Measurements from ENCODE around the gene RAF1. TPM values are rescaled to one million over a fixed set of nuclear protein-coding genes. Genes with fewer than 3 reads are reported as not detected.
"Not testable (repeated sequence)": the region's sequence is repeated elsewhere in the genome, so short reads cannot be mapped to it uniquely, and the experiment has no call there.

Gene RAF1
- total and polyA plus RNA-seq, 2 of the 8 experiments (the other 6 are each of a cell fraction or from before 2014, with no cell fraction given), result 103 to 118 TPM

DNA sequence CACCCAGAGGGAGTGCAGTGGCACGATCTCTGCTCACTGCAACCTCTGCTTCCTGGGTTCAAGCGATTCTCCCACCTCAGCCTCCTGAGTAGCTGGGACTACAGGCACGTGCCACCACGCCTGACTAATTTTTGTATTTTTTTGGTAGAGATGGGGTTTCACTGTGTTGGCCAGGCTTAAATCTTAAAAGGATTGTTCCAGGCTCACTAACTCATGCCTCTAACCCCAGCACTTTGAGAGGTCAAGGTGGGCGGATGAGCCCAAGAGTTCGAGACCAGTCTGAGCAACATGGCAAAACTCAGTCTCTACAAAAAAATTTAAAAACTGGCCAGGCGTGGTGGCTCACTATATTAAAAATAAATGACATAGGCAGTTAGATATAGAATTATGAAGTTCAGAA is 33.1 kb downstream of the RAF1 start:
- H3K18ac ChIP-seq (ENCODE audit: extremely low read depth, low read length); H2BK12ac ChIP-seq (ENCODE audit: low read depth, low read length); H2BK5ac ChIP-seq (ENCODE audit: low read depth, low read length); H2BK15ac ChIP-seq (ENCODE audit: low read length); H3K27me3 ChIP-seq (replicated peaks in 1 of 4; ENCODE audit: control insufficient read depth in 3 of 4, extremely low read depth in 1 of 4, insufficient read depth in 3 of 4, low read length in 3 of 4); H3K4me3 ChIP-seq (ENCODE audit: extremely low read depth in 1 of 4, insufficient read depth in 2 of 4, low read depth in 3 of 4, low read length in 4 of 4); H3K23ac ChIP-seq (ENCODE audit: insufficient read length); H3K27ac ChIP-seq (ENCODE audit: low read depth, low read length); H4K8ac ChIP-seq (ENCODE audit: extremely low read depth, insufficient read depth, low read length); H2BK120ac ChIP-seq (replicated peaks; ENCODE audit: low read depth, low read length); H2AFZ ChIP-seq (ENCODE audit: low read length); H3K36me3 ChIP-seq (ENCODE audit: control insufficient read depth in 2 of 4, insufficient read depth in 4 of 4, low read length in 3 of 4); H3K4me2 ChIP-seq (ENCODE audit: insufficient read depth in 1 of 2, low read depth in 2 of 2, low read length in 2 of 2); H2AK5ac ChIP-seq (ENCODE audit: low read depth, low read length); H4K5ac ChIP-seq (ENCODE audit: insufficient read length, low read depth, low read length); DNase-seq (ENCODE audit: low read depth in 1 of 2, low spot score in 2 of 2); H3K14ac ChIP-seq (ENCODE audit: insufficient read length); H3K9me3 ChIP-seq (ENCODE audit: insufficient read depth in 2 of 2, low read depth in 1 of 2, low read length in 1 of 2); H3K9ac ChIP-seq (replicated peaks in 1 of 4; ENCODE audit: extremely low read depth in 1 of 4, low read depth in 3 of 4, low read length in 3 of 4); H4K91ac ChIP-seq (replicated peaks; ENCODE audit: insufficient read length, low read length); H3K79me1 ChIP-seq (ENCODE audit: low read depth, low read length); H3K4ac ChIP-seq (replicated peaks; ENCODE audit: insufficient read length, low read depth, low read length); H3K4me1 ChIP-seq (replicated peaks in 1 of 4; ENCODE audit: control insufficient read depth in 3 of 4, insufficient read depth in 4 of 4, low read length in 3 of 4); H2BK20ac ChIP-seq (ENCODE audit: low read length); H3K56ac ChIP-seq (replicated peaks; ENCODE audit: insufficient read length, low read depth, low read length); H3K23me2 ChIP-seq (ENCODE audit: low read depth, low read length); FAIRE-seq: not testable (repeated sequence)
- POLR2A ChIA-PET (ENCODE audit: partially characterized antibody), result interaction anchor here (0.7 kb wide), 1 partner anchor 11 kb away, joined by 3 read pairs; no protein-coding TSS in a partner anchor
- WGBS, 2 experiments (ENCODE audit: extremely low coverage in 1 of 2, insufficient coverage in 1 of 2, insufficient read length in 1 of 2, insufficient replicate concordance in 2 of 2, low coverage in 1 of 2, low lambda C conversion rate in 2 of 2, missing lambda C conversion rate in 1 of 2), result 92% methylated on average over 7 of the region's 7 CpGs; no CpG with 5 or more reads in 1 of the 2 experiments
- Histone ChIP-seq H4K20me1 (replicated peaks in 1 of 2; ENCODE audit: control insufficient read depth in 1 of 2, insufficient read depth in 2 of 2, low read length in 2 of 2) (peaks cover 12 to 16% of the 10 kb centered on the region in 2 experiments), H3K79me2 (ENCODE audit: control insufficient read depth in 1 of 2, insufficient read depth in 2 of 2, low read length in 2 of 2) (peaks cover 7 to 92% of the 10 kb centered on the region in 2 experiments; a peak in 3 of 4 replicates)
- CTCF ChIA-PET (ENCODE audit: partially characterized antibody), result interaction anchor here (1.0 kb wide), 1 partner anchor 15 kb away, joined by 3 read pairs; no protein-coding TSS in a partner anchor
